HL-60 (cell line): Measurements from ENCODE around the gene ADCYAP1.

ENCODE experiments used
- DNase-seq, 2 experiments: peaks; one replicate each; pipeline ENCODE4 v3.0.0-alpha.2; 2010 to 2020; ENCODE audit warnings: low read depth in 1 of 2, low spot score in 1 of 2
- H3K27ac ChIP-seq: fragments of 250-450 bp; sonication (Bioruptor Pico); replicated peaks from 2 replicates; pipeline ENCODE4 v1.5.1; 2020; ENCODE audit warnings: mild to moderate bottlenecking, moderate library complexity
- H3K27me3 ChIP-seq: fragments of 250-450 bp; sonication (Bioruptor Pico); 2 replicates; pipeline ENCODE4 v1.5.1; 2021; ENCODE audit warnings: mild to moderate bottlenecking, moderate library complexity; ENCODE audit not compliant: insufficient read depth, poor library complexity, severe bottlenecking
- H3K4me3 ChIP-seq: replicated peaks from 2 replicates; pipeline ENCODE4 v1.5.1; 2011; ENCODE audit warnings: mild to moderate bottlenecking, control low read depth, low read length; ENCODE audit not compliant: insufficient read depth
- GABPA ChIP-seq: IDR thresholded peaks from 2 replicates; pipeline ENCODE4 v1.6.1; 2012; ENCODE audit warnings: low read depth
- POLR2AphosphoS5 ChIP-seq: IDR thresholded peaks from 2 replicates; pipeline ENCODE4 v1.6.1; 2012; ENCODE audit warnings: low read depth
- SPI1 ChIP-seq: IDR thresholded peaks from 2 replicates; pipeline ENCODE4 v1.6.1; 2012; ENCODE audit warnings: low read depth, mild to moderate bottlenecking, borderline replicate concordance
- TF ChIP-seq, protein P1 (sequence below): IDR thresholded peaks from 2 replicates; pipeline ENCODE4 v1.6.1; 2012; ENCODE audit warnings: low read depth; ENCODE audit not compliant: insufficient replicate concordance
- TF ChIP-seq, protein P2 (sequence below): IDR thresholded peaks from one replicate; pipeline ENCODE4 v1.5.1; 2011; ENCODE audit warnings: low read length, control low read depth, inconsistent platforms; ENCODE audit not compliant: insufficient read depth

Gene ADCYAP1

DNA sequence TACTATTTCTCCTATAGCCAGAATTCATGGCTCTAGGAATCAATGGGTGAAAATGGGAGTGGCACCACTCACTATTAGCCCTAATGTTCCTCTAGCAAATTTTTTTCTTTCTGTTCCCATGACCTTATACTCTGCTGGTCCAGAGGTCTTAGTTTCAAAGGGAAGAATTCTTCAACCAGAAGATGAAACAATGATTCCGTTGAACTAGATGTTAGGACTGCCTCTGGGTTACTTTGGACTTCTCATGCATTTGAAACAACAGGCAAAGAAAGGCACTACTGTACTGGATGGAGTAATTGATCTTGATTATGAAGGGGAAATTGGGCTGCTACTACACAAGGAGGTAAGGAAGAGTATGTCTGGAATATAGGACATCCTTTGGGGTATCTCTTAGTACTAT, 18.6 kb upstream of the ADCYAP1 start:
- TF ChIP-seq POLR2AphosphoS5 = no peak
- TF ChIP-seq GABPA = no peak
- TF ChIP-seq, protein P1, sequence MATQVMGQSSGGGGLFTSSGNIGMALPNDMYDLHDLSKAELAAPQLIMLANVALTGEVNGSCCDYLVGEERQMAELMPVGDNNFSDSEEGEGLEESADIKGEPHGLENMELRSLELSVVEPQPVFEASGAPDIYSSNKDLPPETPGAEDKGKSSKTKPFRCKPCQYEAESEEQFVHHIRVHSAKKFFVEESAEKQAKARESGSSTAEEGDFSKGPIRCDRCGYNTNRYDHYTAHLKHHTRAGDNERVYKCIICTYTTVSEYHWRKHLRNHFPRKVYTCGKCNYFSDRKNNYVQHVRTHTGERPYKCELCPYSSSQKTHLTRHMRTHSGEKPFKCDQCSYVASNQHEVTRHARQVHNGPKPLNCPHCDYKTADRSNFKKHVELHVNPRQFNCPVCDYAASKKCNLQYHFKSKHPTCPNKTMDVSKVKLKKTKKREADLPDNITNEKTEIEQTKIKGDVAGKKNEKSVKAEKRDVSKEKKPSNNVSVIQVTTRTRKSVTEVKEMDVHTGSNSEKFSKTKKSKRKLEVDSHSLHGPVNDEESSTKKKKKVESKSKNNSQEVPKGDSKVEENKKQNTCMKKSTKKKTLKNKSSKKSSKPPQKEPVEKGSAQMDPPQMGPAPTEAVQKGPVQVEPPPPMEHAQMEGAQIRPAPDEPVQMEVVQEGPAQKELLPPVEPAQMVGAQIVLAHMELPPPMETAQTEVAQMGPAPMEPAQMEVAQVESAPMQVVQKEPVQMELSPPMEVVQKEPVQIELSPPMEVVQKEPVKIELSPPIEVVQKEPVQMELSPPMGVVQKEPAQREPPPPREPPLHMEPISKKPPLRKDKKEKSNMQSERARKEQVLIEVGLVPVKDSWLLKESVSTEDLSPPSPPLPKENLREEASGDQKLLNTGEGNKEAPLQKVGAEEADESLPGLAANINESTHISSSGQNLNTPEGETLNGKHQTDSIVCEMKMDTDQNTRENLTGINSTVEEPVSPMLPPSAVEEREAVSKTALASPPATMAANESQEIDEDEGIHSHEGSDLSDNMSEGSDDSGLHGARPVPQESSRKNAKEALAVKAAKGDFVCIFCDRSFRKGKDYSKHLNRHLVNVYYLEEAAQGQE = no peak
- Histone ChIP-seq H3K27me3 (no peaks in the 10 kb centered on the region), H3K4me3 (no peak overlapping the region), H3K27ac (no peak overlapping the region)
- no peak for DNase-seq

DNA sequence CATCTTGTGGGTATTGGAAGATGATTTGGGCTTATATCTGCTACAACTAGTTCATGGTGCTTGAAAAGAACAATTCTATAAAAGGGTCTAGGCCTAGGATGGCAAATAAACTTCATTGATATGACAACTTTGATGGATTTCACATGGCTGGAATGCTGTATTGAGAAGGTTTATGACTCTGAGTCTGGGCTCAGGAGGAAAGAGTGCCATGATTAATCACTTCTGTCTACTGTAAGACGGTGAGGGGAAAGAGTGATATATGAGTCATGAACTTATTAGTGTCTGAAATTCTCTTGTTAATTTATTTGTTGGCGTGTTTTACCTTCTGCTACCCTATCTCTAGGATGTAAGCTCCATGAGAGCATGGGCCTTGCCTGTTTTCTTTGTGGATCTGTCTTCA, 17.0 kb upstream of the ADCYAP1 start:
- DNase-seq = no peak
- Histone ChIP-seq H3K27me3 (no peaks in the 10 kb centered on the region), H3K27ac (no peak overlapping the region), H3K4me3 (no peak overlapping the region)
- TF ChIP-seq, protein P2, sequence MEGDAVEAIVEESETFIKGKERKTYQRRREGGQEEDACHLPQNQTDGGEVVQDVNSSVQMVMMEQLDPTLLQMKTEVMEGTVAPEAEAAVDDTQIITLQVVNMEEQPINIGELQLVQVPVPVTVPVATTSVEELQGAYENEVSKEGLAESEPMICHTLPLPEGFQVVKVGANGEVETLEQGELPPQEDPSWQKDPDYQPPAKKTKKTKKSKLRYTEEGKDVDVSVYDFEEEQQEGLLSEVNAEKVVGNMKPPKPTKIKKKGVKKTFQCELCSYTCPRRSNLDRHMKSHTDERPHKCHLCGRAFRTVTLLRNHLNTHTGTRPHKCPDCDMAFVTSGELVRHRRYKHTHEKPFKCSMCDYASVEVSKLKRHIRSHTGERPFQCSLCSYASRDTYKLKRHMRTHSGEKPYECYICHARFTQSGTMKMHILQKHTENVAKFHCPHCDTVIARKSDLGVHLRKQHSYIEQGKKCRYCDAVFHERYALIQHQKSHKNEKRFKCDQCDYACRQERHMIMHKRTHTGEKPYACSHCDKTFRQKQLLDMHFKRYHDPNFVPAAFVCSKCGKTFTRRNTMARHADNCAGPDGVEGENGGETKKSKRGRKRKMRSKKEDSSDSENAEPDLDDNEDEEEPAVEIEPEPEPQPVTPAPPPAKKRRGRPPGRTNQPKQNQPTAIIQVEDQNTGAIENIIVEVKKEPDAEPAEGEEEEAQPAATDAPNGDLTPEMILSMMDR = no peak

DNA sequence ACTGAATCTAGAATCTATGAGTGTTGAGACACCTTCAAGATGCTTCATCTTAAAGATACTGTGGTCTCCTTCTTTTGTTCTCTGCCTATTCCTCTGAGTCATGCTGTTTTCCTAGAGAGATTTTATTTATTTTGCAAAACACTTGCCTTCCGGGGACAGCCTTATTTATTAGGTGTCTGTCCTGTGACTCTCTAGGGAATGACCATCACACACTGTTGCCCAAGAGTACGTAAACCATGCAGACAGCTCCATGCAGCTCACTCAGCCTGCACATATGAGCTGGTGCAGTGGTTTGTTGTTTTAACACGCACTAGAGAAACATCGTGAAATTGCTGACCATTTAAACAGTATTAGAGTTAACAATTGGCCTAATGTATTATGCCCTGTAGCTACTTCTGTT, 12.4 kb upstream of the ADCYAP1 start:
- DNase-seq = no peak
- Histone ChIP-seq H3K4me3 (no peak overlapping the region), H3K27ac (no peak overlapping the region), H3K27me3 (no peaks in the 10 kb centered on the region)
- TF ChIP-seq POLR2AphosphoS5 = no peak
- TF ChIP-seq SPI1 = no peak
- TF ChIP-seq, protein P1 = no peak
- no peak for TF ChIP-seq GABPA
- TF ChIP-seq, protein P2 = no peak

DNA sequence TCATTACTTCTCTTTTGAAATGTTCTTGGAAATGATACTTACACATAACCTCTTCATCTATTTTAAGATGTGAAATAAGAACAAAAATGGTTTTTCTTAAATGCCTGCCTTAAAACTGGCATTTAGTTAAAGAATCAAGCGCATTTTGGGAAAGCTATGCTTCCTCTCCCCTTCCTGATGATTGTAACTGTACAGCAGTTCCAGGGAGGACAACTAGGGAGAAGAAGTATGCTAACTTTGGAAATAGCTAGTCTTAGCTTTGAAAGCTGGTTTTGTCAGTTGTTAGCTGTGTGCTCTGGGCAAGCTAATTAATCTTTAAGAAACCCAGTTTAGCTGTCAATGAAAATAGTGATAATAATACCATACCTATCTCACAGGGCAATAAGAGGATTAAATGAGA, 8.4 kb upstream of the ADCYAP1 start:
- TF ChIP-seq, protein P1 = no peak
- TF ChIP-seq SPI1 (no peak), POLR2AphosphoS5 (no peak), GABPA (no peak)
- TF ChIP-seq, protein P2 = no peak
- Histone ChIP-seq H3K27me3 (peaks cover 7% of the 10 kb centered on the region), H3K27ac (no peak overlapping the region), H3K4me3 (no peak overlapping the region)
- no peak for DNase-seq
